Neural progenitor cell (in vitro differentiated cells): ENCODE data around the gene PTPRG. TPM values are rescaled to one million over a fixed set of nuclear protein-coding genes. Genes with fewer than 3 reads are reported as not detected.
A peak's percentile ranks its signal among the peaks of the same experiment; 100 is the strongest.

Source experiments
- DNase-seq: peaks from one replicate; pipeline ENCODE4 v3.0.0-alpha.2; 2016; ENCODE audit warnings: low spot score
- H2AFZ ChIP-seq: fragments of 200-600 bp; sonication (generic); replicated peaks from 2 replicates; pipeline ENCODE4 v1.6.1; 2016; ENCODE audit warnings: antibody characterized with exemption
- H3F3A ChIP-seq: fragments of 200-600 bp; sonication (generic); 2 replicates; pipeline ENCODE4 v1.6.1; 2016; ENCODE audit warnings: antibody characterized with exemption, low read depth
- H3K27ac ChIP-seq: fragments of 200-600 bp; sonication (generic); 2 replicates; pipeline ENCODE4 v1.5.1; 2016; ENCODE audit warnings: mild to moderate bottlenecking
- H3K27me3 ChIP-seq: fragments of 200-600 bp; sonication (generic); 2 replicates; pipeline ENCODE4 v1.6.1; 2016; ENCODE audit warnings: mild to moderate bottlenecking, moderate library complexity
- H3K36me3 ChIP-seq: fragments of 200-600 bp; sonication (generic); 2 replicates; pipeline ENCODE4 v1.5.1; 2016
- H3K4me1 ChIP-seq: fragments of 200-600 bp; sonication (generic); 2 replicates; pipeline ENCODE4 v1.6.1; 2016; ENCODE audit warnings: mixed run types
- H3K4me2 ChIP-seq: fragments of 200-600 bp; sonication (generic); 2 replicates; pipeline ENCODE4 v1.6.1; 2016
- H3K4me3 ChIP-seq: fragments of 200-600 bp; sonication (generic); 2 replicates; pipeline ENCODE4 v1.5.1; 2016
- H3K79me2 ChIP-seq: fragments of 200-600 bp; sonication (generic); 2 replicates; pipeline ENCODE4 v1.6.1; 2016; ENCODE audit warnings: low read depth
- H3K9ac ChIP-seq: fragments of 200-600 bp; sonication (generic); 2 replicates; pipeline ENCODE4 v1.6.1; 2016
- H3K9me3 ChIP-seq: fragments of 200-600 bp; sonication (generic); 2 replicates; pipeline ENCODE4 v1.5.1; 2016; ENCODE audit warnings: low read depth
- H4K20me1 ChIP-seq: fragments of 200-600 bp; sonication (generic); 2 replicates; pipeline ENCODE4 v1.6.1; 2016; ENCODE audit warnings: low read depth
- H3K27ac Mint-ChIP-seq: 3 replicates; pipeline ENCODE4 v1.8.0; 2021; ENCODE audit warnings: mixed read lengths
- H3K27me3 Mint-ChIP-seq: 2 replicates; pipeline ENCODE4 v1.8.0; 2022; ENCODE audit warnings: low read depth, mild to moderate bottlenecking, inconsistent platforms, moderate library complexity, mixed read lengths; ENCODE audit not compliant: insufficient read depth
- H3K36me3 Mint-ChIP-seq: 3 replicates; pipeline ENCODE4 v1.8.0; 2021; ENCODE audit warnings: mixed read lengths
- H3K4me1 Mint-ChIP-seq: 3 replicates; pipeline ENCODE4 v1.8.0; 2021; ENCODE audit warnings: mixed read lengths
- H3K4me3 Mint-ChIP-seq: 3 replicates; pipeline ENCODE4 v1.8.0; 2021; ENCODE audit warnings: mild to moderate bottlenecking, moderate library complexity, mixed read lengths
- H3K9me3 Mint-ChIP-seq: 3 replicates; pipeline ENCODE4 v1.8.0; 2020; ENCODE audit warnings: mixed read lengths
- EZH2 ChIP-seq: fragments of 200-600 bp; sonication (generic); IDR thresholded peaks from 2 replicates; pipeline ENCODE4 v1.6.1; 2017; ENCODE audit warnings: antibody characterized with exemption, mild to moderate bottlenecking, moderate library complexity
- EZH2phosphoT487 ChIP-seq: fragments of 200-600 bp; sonication (generic); IDR thresholded peaks from 2 replicates; pipeline ENCODE4 v1.6.1; 2017; ENCODE audit warnings: antibody characterized with exemption
- total RNA-seq: library from RNA; depleted of rRNA; stranded (reverse); fragments of >200 nt; gene quantifications from 2 replicates; pipeline ENCODE4 v1.2.3, GENCODE V29; 2015; ENCODE audit warnings: low replicate concordance
- TF ChIP-seq, protein P1 (sequence below): fragments of 200-600 bp; sonication (generic); IDR thresholded peaks from 2 replicates; pipeline ENCODE4 v1.5.1; 2017; ENCODE audit warnings: antibody characterized with exemption, mild to moderate bottlenecking

The PTPRG gene
- total RNA-seq, 1 donor from 2014 or later = 65.3 TPM

DNA sequence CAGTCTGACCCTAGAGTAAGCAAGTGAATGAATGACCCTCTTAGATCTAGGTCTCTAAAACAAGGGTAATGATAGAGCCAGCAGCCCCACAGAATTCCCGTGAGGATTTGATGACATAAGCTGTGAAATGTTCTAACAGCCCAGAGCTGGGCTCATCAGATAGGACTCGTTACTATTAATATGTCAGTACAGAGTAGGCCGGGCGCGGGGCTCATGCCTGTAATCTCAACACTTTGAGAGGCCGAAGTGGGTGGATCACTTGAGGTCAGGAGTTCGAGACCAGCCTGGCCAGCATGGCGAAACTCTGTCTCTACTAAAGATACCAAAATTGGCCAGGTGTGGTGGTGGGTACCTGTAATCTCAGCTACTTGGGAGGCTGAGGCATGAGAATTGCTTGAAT lies 621.7 kb downstream of the PTPRG start:
- H3K27me3 ChIP-seq = no peaks in the 10 kb centered on the region
- H3K36me3 Mint-ChIP-seq = peaks cover 5% of the 10 kb centered on the region
- H3K36me3 ChIP-seq = no peaks in the 10 kb centered on the region
- H3K4me3 Mint-ChIP-seq = no peak overlapping the region
- no peaks in the 10 kb centered on the region for H3K9me3 ChIP-seq
- no peak overlapping the region for H2AFZ ChIP-seq
- H3K9me3 Mint-ChIP-seq = no peaks in the 10 kb centered on the region
- no peak for DNase-seq
- no peak overlapping the region for H3K27ac ChIP-seq
- H3F3A ChIP-seq = peaks cover 6% of the 10 kb centered on the region
- no peak for TF ChIP-seq EZH2
- TF ChIP-seq, protein P1, sequence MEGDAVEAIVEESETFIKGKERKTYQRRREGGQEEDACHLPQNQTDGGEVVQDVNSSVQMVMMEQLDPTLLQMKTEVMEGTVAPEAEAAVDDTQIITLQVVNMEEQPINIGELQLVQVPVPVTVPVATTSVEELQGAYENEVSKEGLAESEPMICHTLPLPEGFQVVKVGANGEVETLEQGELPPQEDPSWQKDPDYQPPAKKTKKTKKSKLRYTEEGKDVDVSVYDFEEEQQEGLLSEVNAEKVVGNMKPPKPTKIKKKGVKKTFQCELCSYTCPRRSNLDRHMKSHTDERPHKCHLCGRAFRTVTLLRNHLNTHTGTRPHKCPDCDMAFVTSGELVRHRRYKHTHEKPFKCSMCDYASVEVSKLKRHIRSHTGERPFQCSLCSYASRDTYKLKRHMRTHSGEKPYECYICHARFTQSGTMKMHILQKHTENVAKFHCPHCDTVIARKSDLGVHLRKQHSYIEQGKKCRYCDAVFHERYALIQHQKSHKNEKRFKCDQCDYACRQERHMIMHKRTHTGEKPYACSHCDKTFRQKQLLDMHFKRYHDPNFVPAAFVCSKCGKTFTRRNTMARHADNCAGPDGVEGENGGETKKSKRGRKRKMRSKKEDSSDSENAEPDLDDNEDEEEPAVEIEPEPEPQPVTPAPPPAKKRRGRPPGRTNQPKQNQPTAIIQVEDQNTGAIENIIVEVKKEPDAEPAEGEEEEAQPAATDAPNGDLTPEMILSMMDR = no peak
- no peak for TF ChIP-seq EZH2phosphoT487
- H3K27ac Mint-ChIP-seq = no peak overlapping the region
- no peak overlapping the region for H3K9ac ChIP-seq
- peaks cover 2% of the 10 kb centered on the region for H4K20me1 ChIP-seq
- H3K4me2 ChIP-seq = no peak overlapping the region
- H3K4me3 ChIP-seq = no peak overlapping the region
- peaks cover 9% of the 10 kb centered on the region for H3K4me1 ChIP-seq
- H3K4me1 Mint-ChIP-seq = peaks cover 12% of the 10 kb centered on the region
- H3K27me3 Mint-ChIP-seq = peaks cover 6% of the 10 kb centered on the region
- no peaks in the 10 kb centered on the region for H3K79me2 ChIP-seq

DNA sequence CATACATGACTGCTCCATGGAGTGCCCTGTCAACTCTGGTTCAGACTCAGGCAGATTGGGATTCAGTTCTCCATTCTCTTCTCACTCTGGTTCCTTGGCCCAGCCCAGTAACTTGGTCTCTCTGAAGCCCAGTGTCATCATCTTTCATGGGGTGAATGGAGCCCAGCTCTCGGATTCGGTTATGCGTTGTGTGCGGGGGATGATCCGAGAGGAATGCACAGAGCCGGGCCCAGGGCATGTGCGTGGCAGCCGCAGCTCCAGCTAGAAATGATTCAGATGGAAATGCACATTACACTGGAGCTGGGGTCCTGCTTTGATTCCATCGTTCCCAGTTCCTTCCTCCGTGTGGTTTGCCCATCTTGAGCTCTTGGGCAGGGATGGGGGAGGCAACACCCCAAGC lies 622.6 kb downstream of the PTPRG start:
- Histone ChIP-seq H3K27ac (no peak overlapping the region), H3K79me2 (no peaks in the 10 kb centered on the region), H3K27me3 (no peaks in the 10 kb centered on the region), H4K20me1 (peaks cover 8% of the 10 kb centered on the region), H3K9ac (no peak overlapping the region), H3F3A (peaks cover 1% of the 10 kb centered on the region), H2AFZ (no peak overlapping the region), H3K4me1 (peaks cover 3% of the 10 kb centered on the region), H3K9me3 (no peaks in the 10 kb centered on the region), H3K4me2 (no peak overlapping the region), H3K4me3 (no peak overlapping the region), H3K36me3 (no peaks in the 10 kb centered on the region)
- Mint-ChIP-seq H3K4me1 (peaks cover 12% of the 10 kb centered on the region), H3K36me3 (peaks cover 2% of the 10 kb centered on the region), H3K9me3 (no peaks in the 10 kb centered on the region), H3K27me3 (peaks cover 7% of the 10 kb centered on the region), H3K4me3 (no peak overlapping the region), H3K27ac (no peak overlapping the region)
- DNase-seq = no peak
- TF ChIP-seq EZH2 = no peak
- no peak for TF ChIP-seq EZH2phosphoT487
- TF ChIP-seq, protein P1 = no peak

DNA sequence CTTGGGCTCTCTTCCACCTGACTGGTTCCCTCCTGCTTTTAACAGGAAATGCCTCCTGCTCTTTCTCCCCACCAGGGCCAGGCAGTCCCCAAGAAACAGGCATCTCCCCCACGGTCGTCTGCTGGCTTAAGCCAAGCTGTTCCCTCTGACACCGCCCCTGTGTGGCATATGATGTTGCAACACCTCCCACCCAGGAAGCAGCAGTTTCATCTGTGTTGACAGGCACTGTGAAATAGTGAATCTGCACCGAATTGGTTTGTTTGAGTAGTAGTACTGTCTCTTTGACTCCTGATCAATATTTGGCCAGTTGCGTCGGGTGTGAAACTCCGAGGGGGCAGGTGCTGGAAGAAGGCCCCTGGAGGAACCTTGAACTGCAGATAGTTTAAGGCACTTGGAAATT lies 623.2 kb downstream of the PTPRG start:
- no peak overlapping the region for H2AFZ ChIP-seq
- no peaks in the 10 kb centered on the region for H3K4me1 ChIP-seq
- H3K79me2 ChIP-seq = no peaks in the 10 kb centered on the region
- H3K4me1 Mint-ChIP-seq = peaks cover 11% of the 10 kb centered on the region
- no peak overlapping the region for H3K4me3 Mint-ChIP-seq
- no peaks in the 10 kb centered on the region for H3K36me3 ChIP-seq
- no peaks in the 10 kb centered on the region for H3K9me3 ChIP-seq
- H3K27ac Mint-ChIP-seq = no peak overlapping the region
- TF ChIP-seq, protein P1 = peak; percentile 6
- no peak for TF ChIP-seq EZH2phosphoT487
- TF ChIP-seq EZH2 = no peak
- no peak overlapping the region for H3K4me2 ChIP-seq
- peaks cover 2% of the 10 kb centered on the region for H3K36me3 Mint-ChIP-seq
- peaks cover 6% of the 10 kb centered on the region for H4K20me1 ChIP-seq
- H3K9ac ChIP-seq = no peak overlapping the region
- H3K27me3 Mint-ChIP-seq = peaks cover 7% of the 10 kb centered on the region
- H3K4me3 ChIP-seq = no peak overlapping the region
- no peaks in the 10 kb centered on the region for H3F3A ChIP-seq
- H3K27me3 ChIP-seq = no peaks in the 10 kb centered on the region
- DNase-seq = no peak
- H3K9me3 Mint-ChIP-seq = no peaks in the 10 kb centered on the region
- H3K27ac ChIP-seq = no peak overlapping the region
